GM18520 (cell line): ENCODE data around the gene WBP2.
"Not testable (repeated sequence)": the region's sequence is repeated elsewhere in the genome, so short reads cannot be mapped to it uniquely, and the experiment has no call there.

Experiments
- ATAC-seq: cut with Tn5 transposase; IDR thresholded peaks from one replicate; pipeline ENCODE4 v1.9.1; 2021; ENCODE audit not compliant: unreplicated experiment

The WBP2 gene

GRCh38 chr17:75889454-75889853 is 34.3 kb upstream of the WBP2 start:
- ATAC-seq = no peak

DNA sequence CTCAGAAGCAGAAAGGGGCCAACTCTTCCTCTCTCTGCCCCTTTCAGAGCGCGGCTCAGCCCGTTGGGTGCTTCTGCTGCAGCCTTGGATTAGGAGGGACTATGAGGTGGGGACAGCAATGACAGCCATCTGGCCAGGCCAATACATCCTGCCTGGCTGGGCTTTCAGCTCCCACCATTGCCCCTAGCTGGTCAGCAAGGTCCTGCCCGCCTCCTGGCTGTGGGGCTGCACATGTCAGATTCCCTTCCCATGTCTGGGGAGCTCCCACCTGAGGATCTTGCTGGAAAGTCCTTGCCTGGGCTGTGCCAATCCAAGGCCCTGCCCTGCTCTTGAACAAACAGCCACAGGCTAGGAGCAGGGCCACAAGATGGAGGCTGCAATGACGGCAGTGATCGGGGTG is 33.3 kb upstream of the WBP2 start:
- no peak for ATAC-seq

GRCh38 chr17:75885860-75886259 is 30.7 kb upstream of the WBP2 start:
- not testable (repeated sequence) for ATAC-seq

DNA sequence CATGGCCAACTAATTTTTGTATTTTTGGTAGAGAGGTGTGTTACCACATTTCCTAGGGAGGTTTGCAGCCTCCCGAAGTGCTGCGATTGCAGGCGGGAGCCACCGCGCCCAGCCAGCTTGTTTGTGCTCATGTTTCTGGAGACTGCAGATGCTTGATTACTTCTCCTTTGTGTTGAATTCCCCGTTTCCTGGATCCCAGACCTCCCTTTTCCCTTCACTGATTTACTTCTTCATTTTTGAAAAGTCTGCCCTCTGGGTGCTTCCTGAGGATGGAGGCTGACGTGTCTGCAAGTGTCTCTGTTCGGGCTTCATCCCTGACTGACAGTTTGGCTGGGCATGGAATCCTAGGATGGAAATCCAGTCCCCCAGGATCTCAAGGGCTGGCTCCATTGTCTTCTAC is 30.3 kb upstream of the WBP2 start:
- no peak for ATAC-seq

DNA sequence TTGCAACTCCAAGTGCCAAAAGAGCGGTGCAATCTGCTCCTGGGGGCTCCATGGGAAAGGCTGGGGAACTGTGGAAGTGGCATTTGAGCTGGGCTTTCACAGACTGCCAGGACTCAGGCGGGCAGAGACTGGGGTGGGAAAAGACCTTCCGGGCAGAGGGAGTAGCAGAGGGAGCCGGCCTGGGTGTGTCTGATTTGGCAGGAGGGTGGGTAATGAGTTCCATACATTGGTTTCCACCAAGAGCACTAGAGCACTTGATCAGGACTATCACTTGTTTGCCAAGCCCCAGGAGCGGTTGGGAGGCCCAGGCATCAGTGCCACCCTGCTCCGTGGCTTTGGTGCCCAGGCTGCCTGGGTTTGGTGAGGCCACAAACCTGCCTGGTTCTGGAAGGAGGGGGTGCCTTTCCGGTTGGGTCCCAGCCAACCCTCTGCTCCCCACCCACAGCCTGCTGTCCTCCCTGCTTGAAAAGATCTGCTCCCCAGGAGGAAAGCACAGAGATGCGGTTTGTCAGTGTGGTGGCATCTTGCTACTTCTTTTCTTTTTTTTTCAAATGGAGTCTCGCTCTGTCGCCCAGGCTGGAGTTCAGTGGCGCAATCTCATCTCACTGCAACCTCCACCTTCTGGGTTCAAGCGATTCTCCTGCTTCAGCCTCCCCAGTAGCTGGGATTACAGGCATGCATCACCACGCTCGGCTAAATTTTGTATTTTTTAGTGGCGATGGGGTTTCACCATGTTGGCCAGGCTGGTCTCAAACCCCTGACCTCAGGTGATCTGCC is 26.7 kb upstream of the WBP2 start:
- no peak for ATAC-seq

DNA sequence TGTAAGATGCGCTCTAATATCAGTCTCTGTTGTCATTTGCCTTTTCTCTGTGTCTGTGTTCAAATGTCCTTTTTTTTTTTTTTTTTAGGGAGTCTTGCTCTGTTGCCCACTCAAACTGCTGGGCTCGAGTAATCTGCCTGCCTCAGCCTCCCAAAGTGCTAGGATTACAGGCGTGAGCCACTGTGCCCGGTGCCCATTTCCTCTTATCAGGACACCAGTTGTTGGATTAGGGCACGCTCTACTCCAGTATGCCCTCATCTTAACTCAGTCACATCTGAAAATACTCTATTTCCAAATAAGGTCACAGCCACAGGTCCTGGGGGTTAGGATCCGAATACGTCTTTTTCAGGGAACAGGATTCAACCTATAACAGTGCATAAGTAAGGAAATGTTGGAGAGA is 25.1 kb upstream of the WBP2 start:
- ATAC-seq = no peak

DNA sequence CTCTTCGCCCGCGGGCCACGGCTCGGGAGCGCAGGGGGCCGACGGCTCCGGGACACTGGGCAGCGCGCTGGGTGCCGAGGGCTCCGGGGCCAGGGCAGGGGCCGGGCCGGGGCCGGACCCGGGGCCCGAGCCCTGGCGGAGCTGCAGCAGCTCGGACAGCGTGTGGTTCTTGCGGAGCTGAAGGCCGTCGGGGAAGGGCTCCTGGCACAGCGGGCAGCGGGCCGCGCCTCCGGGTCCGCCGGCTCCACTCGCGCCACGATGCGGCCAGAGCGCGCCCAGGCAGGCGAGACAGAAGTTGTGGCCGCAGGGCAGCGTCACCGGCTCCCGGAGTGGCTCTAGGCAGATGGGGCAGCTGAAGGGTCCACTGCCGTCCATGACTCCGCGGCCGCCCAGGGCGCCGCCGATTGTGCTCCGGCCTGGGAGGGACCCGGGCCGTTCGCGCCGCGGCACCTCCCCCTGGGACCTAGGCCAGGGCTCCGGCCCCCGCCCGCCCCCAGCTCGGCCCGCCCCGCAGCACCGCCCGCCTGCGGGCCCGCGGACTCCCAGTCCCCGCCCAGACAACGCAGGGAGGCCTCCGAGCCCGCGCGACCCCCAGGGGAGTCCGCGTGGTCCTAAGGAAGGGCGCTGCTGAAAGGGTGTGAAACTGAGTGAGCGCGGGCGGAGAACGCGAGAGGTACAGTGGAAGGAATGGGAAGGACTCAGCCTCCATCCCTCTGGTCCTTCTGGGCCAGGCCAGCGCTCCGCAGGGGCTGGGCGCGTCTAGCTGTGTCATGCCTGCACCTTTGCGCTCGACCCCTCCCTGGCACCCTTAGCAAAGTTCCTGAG is 23.3 kb upstream of the WBP2 start, which contains the start of gene TRIM47:
Gene TRIM47 (minus strand): TSS at position 408 of the 825 bp plus-strand sequence. CDS start 33 bp downstream, at position 375.
- no peak for ATAC-seq

GRCh38 chr17:75877752-75878173 is 22.6 kb upstream of the WBP2 start:
- ATAC-seq = no peak

GRCh38 chr17:75876938-75877751 is 22.0 kb upstream of the WBP2 start:
- no peak for ATAC-seq

DNA sequence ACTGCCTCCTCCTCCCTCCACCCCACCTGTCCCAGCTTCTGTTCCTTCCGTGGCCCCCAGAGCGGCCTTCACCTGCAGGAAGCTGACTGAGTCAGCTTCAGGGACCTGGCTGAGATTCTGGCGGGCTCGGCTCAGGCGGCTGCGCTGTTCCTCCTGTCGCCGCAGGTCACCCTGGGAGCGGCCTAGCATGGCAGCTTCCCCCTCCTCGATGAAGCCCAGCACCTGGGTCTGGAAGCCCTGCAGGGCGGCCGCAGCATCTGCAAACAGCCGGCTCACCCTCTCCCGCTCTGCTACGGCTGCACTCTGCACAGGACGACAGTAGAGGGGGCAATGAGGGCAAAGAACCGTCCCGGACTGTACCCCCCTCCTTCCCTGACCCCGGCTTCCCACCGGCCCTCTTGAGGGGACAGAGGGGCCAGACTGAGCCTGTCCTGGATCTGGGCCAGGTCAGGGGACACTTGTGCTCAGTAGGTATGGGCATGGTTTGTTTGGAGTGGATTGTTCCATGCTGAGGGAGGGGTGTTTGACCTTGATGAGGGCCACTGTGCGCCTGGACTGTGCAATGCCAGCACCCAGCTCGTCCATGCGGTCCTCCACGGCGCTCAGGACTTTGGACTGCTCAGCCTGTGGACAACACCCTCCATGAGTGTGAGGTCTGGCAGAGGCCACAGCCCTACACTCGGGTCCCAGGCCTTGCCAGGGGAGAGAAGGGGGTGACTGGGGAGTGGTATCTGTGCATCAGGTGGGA is 21.2 kb upstream of the WBP2 start:
- no peak for ATAC-seq

DNA sequence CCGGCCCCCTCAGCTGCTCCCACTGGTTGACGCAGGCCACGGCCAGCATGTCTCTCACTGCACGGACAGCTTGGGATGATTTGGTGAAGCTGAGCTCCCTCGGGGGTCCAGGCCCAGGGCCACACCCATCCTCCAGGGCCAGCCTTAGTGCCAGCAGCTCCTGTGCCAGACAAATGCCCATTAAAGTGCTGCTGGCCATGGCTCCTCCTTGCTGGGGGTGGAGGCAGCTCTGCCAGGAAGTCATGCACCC is 20.7 kb upstream of the WBP2 start:
- no peak for ATAC-seq

- ATAC-seq = no peak
Measured at GRCh38 chr17:75875182-75875939, 20.2 kb upstream of the WBP2 start.

DNA sequence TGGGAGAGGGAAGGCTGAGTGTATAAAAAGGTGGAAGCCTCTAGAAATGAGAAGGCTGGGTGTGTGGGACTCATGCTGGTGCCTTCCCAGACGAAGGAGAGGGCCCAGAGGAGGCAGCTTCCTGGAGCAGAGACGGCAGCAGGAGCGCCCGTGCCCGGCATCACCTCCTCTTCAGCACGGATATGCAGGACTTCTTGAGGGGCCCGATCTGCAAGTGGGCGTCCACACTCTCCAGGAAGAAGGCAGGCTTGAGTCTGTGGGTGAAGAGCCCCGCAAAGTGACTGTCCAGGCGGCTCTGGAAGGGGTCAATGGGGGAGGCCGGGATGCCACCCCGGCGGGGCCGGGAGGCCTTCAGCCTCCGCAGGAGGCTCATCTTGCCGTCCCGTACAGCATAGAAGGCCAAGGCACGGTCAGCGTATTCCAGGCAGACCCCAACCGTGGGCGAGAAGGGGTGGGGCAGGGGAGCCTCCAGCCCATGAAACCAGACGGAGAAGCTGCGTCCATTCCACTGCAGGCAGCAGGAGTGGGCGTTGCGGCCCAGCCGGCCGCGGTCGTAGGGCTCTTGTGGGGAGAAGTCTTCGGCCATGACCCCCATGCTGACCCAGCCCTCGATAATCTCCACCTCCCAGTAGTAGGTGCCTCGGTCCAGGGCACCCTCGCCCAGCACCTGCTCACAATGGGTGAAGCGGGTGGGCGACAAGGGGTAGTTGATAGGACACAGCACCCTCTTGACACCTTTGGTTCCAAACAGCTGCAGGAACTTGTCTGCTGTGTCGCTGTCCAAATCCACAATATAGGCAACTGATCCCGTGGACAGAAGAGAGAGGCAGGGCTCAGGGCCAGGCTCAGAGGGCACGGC is 19.4 kb upstream of the WBP2 start:
- no peak for ATAC-seq

GRCh38 chr17:75873587-75874322 is 18.6 kb upstream of the WBP2 start:
- ATAC-seq = no peak

- no peak for ATAC-seq
Measured at GRCh38 chr17:75872434-75873351, 17.6 kb upstream of the WBP2 start.

DNA sequence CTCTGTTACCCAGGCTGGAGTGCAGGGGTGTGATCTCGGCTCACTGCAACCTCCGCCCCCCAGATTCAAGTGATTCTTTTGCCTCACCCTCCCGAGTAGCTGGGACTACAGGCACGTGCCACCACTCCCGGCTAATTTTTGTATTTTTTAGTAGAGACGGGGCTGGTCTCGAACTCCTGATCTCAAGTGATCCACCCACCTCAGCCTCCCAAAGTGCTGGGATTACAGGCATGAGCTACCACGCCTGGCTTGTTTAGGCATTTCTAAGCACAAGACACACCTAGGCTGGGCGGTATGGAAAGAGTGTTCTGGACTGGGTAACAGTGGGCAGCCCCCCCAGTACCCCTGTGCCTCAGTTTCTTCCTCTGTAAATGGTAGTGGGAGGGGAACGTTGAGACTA is 15.1 kb upstream of the WBP2 start:
- not testable (repeated sequence) for ATAC-seq

- ATAC-seq = no peak
Measured at GRCh38 chr17:75869282-75870141, 14.4 kb upstream of the WBP2 start.
